Fibroblast of lung (primary cell): ENCODE measurements around the gene PTPRQ. TPM values are rescaled to one million over a fixed set of nuclear protein-coding genes. Genes with fewer than 3 reads are reported as not detected.

Source experiments
- DNase-seq, 2 donors: peaks; one replicate each; pipeline versions ENCODE4 v3.0.0 to v3.0.0-alpha.2; 2010; ENCODE audit warnings: low read depth in 2 of 2
- H2AFZ ChIP-seq: 2 replicates; pipeline ENCODE4 v1.5.1; 2012; ENCODE audit warnings: low read length, control low read depth, inconsistent platforms
- H3K27ac ChIP-seq: 2 replicates; pipeline ENCODE4 v1.5.1; 2011; ENCODE audit warnings: low read length, control low read depth; ENCODE audit not compliant: insufficient read depth
- H3K27me3 ChIP-seq: 2 replicates; pipeline ENCODE4 v1.5.1; 2011; ENCODE audit warnings: mild to moderate bottlenecking, low read length; ENCODE audit not compliant: control insufficient read depth, insufficient read depth
- H3K36me3 ChIP-seq: 2 replicates; pipeline ENCODE4 v1.5.1; 2011; ENCODE audit warnings: low read length; ENCODE audit not compliant: control insufficient read depth, insufficient read depth
- H3K4me1 ChIP-seq: 2 replicates; pipeline ENCODE4 v1.5.1; 2011; ENCODE audit warnings: low read length; ENCODE audit not compliant: control insufficient read depth, insufficient read depth; ENCODE audit errors: extremely low read depth
- H3K4me2 ChIP-seq: 2 replicates; pipeline ENCODE4 v1.5.1; 2011; ENCODE audit warnings: low read length, control low read depth; ENCODE audit not compliant: insufficient read depth; ENCODE audit errors: extremely low read depth
- H3K4me3 ChIP-seq, 4 experiments: fragments of 200-600 bp in 1 of 4; sonication (generic) in 1 of 4; replicated peaks in 1 of 4; 2 replicates each; pipeline ENCODE4 v1.5.1; 2011 to 2016; ENCODE audit warnings: low read length in 4 of 4, low read depth in 3 of 4, mild to moderate bottlenecking in 3 of 4, control low read depth in 2 of 4, inconsistent platforms in 1 of 4, mixed read lengths in 1 of 4; ENCODE audit not compliant: insufficient read depth in 1 of 4; ENCODE audit errors: control extremely low read depth in 1 of 4
- H3K79me2 ChIP-seq: 2 replicates; pipeline ENCODE4 v1.5.1; 2012; ENCODE audit warnings: mild to moderate bottlenecking, low read length, inconsistent platforms; ENCODE audit not compliant: control insufficient read depth, insufficient read depth
- H3K9ac ChIP-seq: 2 replicates; pipeline ENCODE4 v1.5.1; 2011; ENCODE audit warnings: mild to moderate bottlenecking, low read length, control low read depth; ENCODE audit not compliant: insufficient read depth
- H3K9me3 ChIP-seq: 2 replicates; pipeline ENCODE4 v1.5.1; 2012; ENCODE audit warnings: low read depth, low read length; ENCODE audit not compliant: control insufficient read depth, insufficient read depth
- H4K20me1 ChIP-seq: 2 replicates; pipeline ENCODE4 v1.5.1; 2011; ENCODE audit warnings: low read length; ENCODE audit not compliant: control insufficient read depth, insufficient read depth; ENCODE audit errors: extremely low read depth
- CTCF ChIP-seq, 2 donors: IDR thresholded peaks in 1 of 2; conservative IDR thresholded peaks in 1 of 2; 1 replicate in 1 of 2; 2 replicates in 1 of 2; pipeline ENCODE4 v1.5.1; 2011 to 2012; ENCODE audit warnings: low read length in 2 of 2, control low read depth in 1 of 2, inconsistent platforms in 1 of 2, low read depth in 1 of 2, mild to moderate bottlenecking in 1 of 2
- EZH2 ChIP-seq: IDR thresholded peaks from 2 replicates; pipeline ENCODE4 v1.5.1; 2012; ENCODE audit warnings: low read length, control low read depth, mild to moderate bottlenecking; ENCODE audit errors: missing control alignments
- polyA plus RNA-seq, 2 donors: library from polyadenylated mRNA; depleted of rRNA in 1 of 2; stranded (reverse) in 1 of 2; unstranded in 1 of 2; fragments of >200 nt; gene quantifications; 2 replicates each; pipeline ENCODE4 v1.2.1, GENCODE V29; 2011 to 2012; ENCODE audit warnings: missing spikeins in 1 of 2
- total RNA-seq: library from RNA; depleted of rRNA; stranded (reverse); fragments of >200 nt; gene quantifications from 2 replicates; pipeline ENCODE4 v1.2.1, GENCODE V29; 2014

PTPRQ gene
- total and polyA plus RNA-seq, 2 donors (not counting 1 experiment from before 2014, with no cell fraction given) = 1.3 to 7.7 TPM

GRCh38 chr12:80698847-80699542, 255.0 kb downstream of the PTPRQ start:
- Histone ChIP-seq H3K9me3 (no peaks in the 10 kb centered on the region), H3K9ac (no peak overlapping the region), H3K4me2 (no peak overlapping the region), H2AFZ (no peak overlapping the region), H3K36me3 (no peaks in the 10 kb centered on the region), H3K4me3 (no peak overlapping the region), H3K27ac (no peak overlapping the region), H4K20me1 (no peaks in the 10 kb centered on the region), H3K4me1 (peaks cover 7% of the 10 kb centered on the region), H3K79me2 (no peaks in the 10 kb centered on the region), H3K27me3 (no peaks in the 10 kb centered on the region)
- TF ChIP-seq EZH2 (no peak), CTCF (conservative IDR thresholded peaks at IDR 0.05 in 1 of 2, IDR thresholded peaks at IDR 0.05 in 1 of 2; ENCODE audit: low read depth in 1 of 2, low read length in 2 of 2) (no peak)
- peak in 1 of 2 donors; percentile 65 for DNase-seq

GRCh38 chr12:80700327-80700726, 256.3 kb downstream of the PTPRQ start:
- no peak overlapping the region for H3K27ac ChIP-seq
- H4K20me1 ChIP-seq = no peaks in the 10 kb centered on the region
- H3K9me3 ChIP-seq = no peaks in the 10 kb centered on the region
- H3K4me2 ChIP-seq = no peak overlapping the region
- no peak for DNase-seq
- no peak for TF ChIP-seq EZH2
- no peak for TF ChIP-seq CTCF (conservative IDR thresholded peaks at IDR 0.05 in 1 of 2, IDR thresholded peaks at IDR 0.05 in 1 of 2; ENCODE audit: low read depth in 1 of 2, low read length in 2 of 2)
- no peaks in the 10 kb centered on the region for H3K27me3 ChIP-seq
- no peak overlapping the region for H3K4me3 ChIP-seq
- H3K9ac ChIP-seq = no peak overlapping the region
- H3K36me3 ChIP-seq = no peaks in the 10 kb centered on the region
- no peaks in the 10 kb centered on the region for H3K79me2 ChIP-seq
- H2AFZ ChIP-seq = no peak overlapping the region
- peaks cover 7% of the 10 kb centered on the region for H3K4me1 ChIP-seq

GRCh38 chr12:80701388-80701787, 257.4 kb downstream of the PTPRQ start:
- Histone ChIP-seq H3K79me2 (no peaks in the 10 kb centered on the region), H3K27me3 (no peaks in the 10 kb centered on the region), H3K4me2 (no peak overlapping the region), H3K4me3 (no peak overlapping the region), H2AFZ (no peak overlapping the region), H3K9me3 (no peaks in the 10 kb centered on the region), H3K9ac (no peak overlapping the region), H3K36me3 (no peaks in the 10 kb centered on the region), H4K20me1 (no peaks in the 10 kb centered on the region), H3K27ac (no peak overlapping the region), H3K4me1 (peaks cover 7% of the 10 kb centered on the region)
- no peak for TF ChIP-seq CTCF (conservative IDR thresholded peaks at IDR 0.05 in 1 of 2, IDR thresholded peaks at IDR 0.05 in 1 of 2; ENCODE audit: low read depth in 1 of 2, low read length in 2 of 2)
- no peak for TF ChIP-seq EZH2
- DNase-seq = peak; percentile 25 to 44
